HG02763 (cell line): ENCODE data around the gene RARS2.
"Not testable (repeated sequence)": the region's sequence is repeated elsewhere in the genome, so short reads cannot be mapped to it uniquely, and the experiment has no call there.

Experiments
- ATAC-seq: cut with Tn5 transposase; IDR thresholded peaks from one replicate; pipeline ENCODE4 v1.9.1; 2021; ENCODE audit warnings: mild to moderate bottlenecking, moderate library complexity; ENCODE audit not compliant: unreplicated experiment

The RARS2 gene

GRCh38 chr6:87589693-87590416 is at the start of gene RARS2, which contains the start of gene ORC3:
Gene RARS2, minus strand, starts transcription at chr6:87589987. Its CDS starts 30 bp downstream, at chr6:87589957.
Gene ORC3, plus strand, starts transcription at chr6:87590135. Its CDS starts 34 bp downstream, at chr6:87590169.
- peak; percentile 100 for ATAC-seq

- no peak for ATAC-seq
These were observed 49.6 kb upstream of the RARS2 start for GRCh38 chr6:87639373-87639772.

GRCh38 chr6:87637106-87637505 is 47.3 kb upstream of the RARS2 start:
- no peak for ATAC-seq

- no peak for ATAC-seq
These were observed 46.5 kb upstream of the RARS2 start for GRCh38 chr6:87636315-87636714.

GRCh38 chr6:87633851-87634250 is 44.1 kb upstream of the RARS2 start:
- no peak for ATAC-seq

GRCh38 chr6:87630746-87631145 is 41.0 kb upstream of the RARS2 start:
- ATAC-seq: no peak

GRCh38 chr6:87628881-87629280 is 39.1 kb upstream of the RARS2 start:
- ATAC-seq: no peak

- ATAC-seq: no peak
These were observed 38.6 kb upstream of the RARS2 start for GRCh38 chr6:87628424-87628823.

GRCh38 chr6:87623248-87623647 is 33.5 kb upstream of the RARS2 start:
- ATAC-seq: no peak

- no peak for ATAC-seq
These were observed 28.7 kb upstream of the RARS2 start for GRCh38 chr6:87618531-87618930.

- ATAC-seq: no peak
These were observed 27.6 kb upstream of the RARS2 start for GRCh38 chr6:87617405-87617804.

- ATAC-seq: not testable (repeated sequence)
These were observed 23.2 kb upstream of the RARS2 start for GRCh38 chr6:87613018-87613417.

GRCh38 chr6:87608802-87609201 is 19.0 kb upstream of the RARS2 start:
- no peak for ATAC-seq

- ATAC-seq: no peak
These were observed 16.4 kb upstream of the RARS2 start for GRCh38 chr6:87606199-87606598.

- no peak for ATAC-seq
These were observed 10.8 kb upstream of the RARS2 start for GRCh38 chr6:87600576-87600975.

GRCh38 chr6:87590990-87591389 is 1.2 kb upstream of the RARS2 start:
- no peak for ATAC-seq

- no peak for ATAC-seq
These were observed 662 bp upstream of the RARS2 start for GRCh38 chr6:87590417-87590880.

GRCh38 chr6:87588756-87589407 is 905 bp downstream of the RARS2 start:
- no peak for ATAC-seq

- ATAC-seq: no peak
These were observed 3.3 kb downstream of the RARS2 start for GRCh38 chr6:87586371-87587077.

- ATAC-seq: no peak
These were observed 6.0 kb downstream of the RARS2 start for GRCh38 chr6:87583822-87584221.

GRCh38 chr6:87575423-87575822 is 14.4 kb downstream of the RARS2 start:
- ATAC-seq: no peak
